K562 (cell line): ENCODE measurements around the gene EFR3B. TPM values are rescaled to one million over a fixed set of nuclear protein-coding genes. Genes with fewer than 3 reads are reported as not detected.
"Not testable (repeated sequence)": the region's sequence is repeated elsewhere in the genome, so short reads cannot be mapped to it uniquely, and the experiment has no call there.

Experiments used
- ATAC-seq: fragments of 200-7000 bp; cut with Tn5 transposase; 3 replicates; pipeline ENCODE4 v1.9.1; 2020; ENCODE audit warnings: moderate library complexity
- BruUV-seq: library from RNA; stranded (reverse); fragments of 400-500 nt; replicated peaks from 2 replicates; lab custom pipeline; 2021; lab: Mats Ljungman, UMichigan
- CTCF ChIA-PET: fragments of 300-600 bp; formaldehyde crosslinking; extraction: SDS; loops from one replicate; lab custom pipeline; 2021; ENCODE audit warnings: low intra/inter-chr PET ratio; lab: Yijun Ruan, JAX
- POLR2A ChIA-PET: fragments of 300-600, 350-650 bp; sonication (Branson Sonifier 250); formaldehyde crosslinking; extraction: SDS; loops from one replicate; lab custom pipeline; 2021; ENCODE audit warnings: antibody characterized with exemption, inconsistent platforms; lab: Yijun Ruan, JAX
- DNase-seq, 4 experiments: peaks; one replicate each; pipeline versions ENCODE4 v3.0.0 to v3.0.0-alpha.2; 2011 to 2018; ENCODE audit warnings: low spot score in 3 of 4, mixed read lengths in 3 of 4; ENCODE audit errors: extremely low read depth in 1 of 4
- FAIRE-seq: peaks from 2 replicates; lab custom pipeline; 2011; peaks lifted over from hg19 to GRCh38; lab: Jason Lieb, UNC
- H2AFZ ChIP-seq: 2 replicates; pipeline ENCODE4 v1.6.0; 2011; ENCODE audit warnings: low read depth, low read length, control low read depth, inconsistent platforms
- H3K27ac ChIP-seq: fragments of 200-600 bp; 3 replicates; pipeline ENCODE4 v1.8.0; 2011; ENCODE audit warnings: low read depth, mild to moderate bottlenecking, control low read depth, inconsistent platforms, low read length, moderate library complexity, mixed read lengths; ENCODE audit errors: extremely low read depth
- H3K27me3 ChIP-seq, 2 experiments: fragments of 300-600 bp in 1 of 2; 2 replicates in 1 of 2; 3 replicates in 1 of 2; pipeline versions ENCODE4 v1.6.0 to v1.8.0; 2011; ENCODE audit warnings: inconsistent platforms in 2 of 2, low read length in 2 of 2, mild to moderate bottlenecking in 1 of 2, mixed read lengths in 1 of 2, moderate library complexity in 1 of 2; ENCODE audit not compliant: control insufficient read depth in 2 of 2, insufficient read depth in 2 of 2
- H3K36me3 ChIP-seq: fragments of 300-600 bp; 3 replicates; pipeline ENCODE4 v1.8.0; 2011; ENCODE audit warnings: mild to moderate bottlenecking, low read length, inconsistent platforms; ENCODE audit not compliant: control insufficient read depth, insufficient read depth
- H3K4me1 ChIP-seq, 2 experiments: fragments of 200-600 bp in 1 of 2; replicated peaks in 1 of 2; 2 replicates in 1 of 2; 3 replicates in 1 of 2; pipeline versions ENCODE4 v1.5.1 to v1.8.0; 2011; ENCODE audit warnings: inconsistent platforms in 2 of 2, low read length in 2 of 2, mild to moderate bottlenecking in 1 of 2, mixed read lengths in 1 of 2, moderate library complexity in 1 of 2; ENCODE audit not compliant: control insufficient read depth in 2 of 2, insufficient read depth in 2 of 2
- H3K4me2 ChIP-seq: 2 replicates; pipeline ENCODE4 v1.6.1; 2011; ENCODE audit warnings: low read length, control low read depth, inconsistent platforms, mixed read lengths; ENCODE audit not compliant: insufficient read depth
- H3K4me3 ChIP-seq: fragments of 200-600 bp; sonication (generic), shearing (Covaris generic); 2 replicates; pipeline ENCODE4 v1.5.1; 2016; ENCODE audit warnings: control low read depth, inconsistent platforms
- H3K79me2 ChIP-seq: fragments of 200-600 bp; 3 replicates; pipeline ENCODE4 v1.8.0; 2011; ENCODE audit warnings: low read length, inconsistent platforms; ENCODE audit not compliant: control insufficient read depth, insufficient read depth
- H3K9ac ChIP-seq, 2 experiments: 2 replicates each; pipeline versions ENCODE4 v1.6.0 to v1.6.1; 2011; ENCODE audit warnings: low read depth in 2 of 2, low read length in 2 of 2, control low read depth in 1 of 2, inconsistent platforms in 1 of 2, mild to moderate bottlenecking in 1 of 2, mixed read lengths in 1 of 2; ENCODE audit not compliant: insufficient read depth in 1 of 2
- H3K9me1 ChIP-seq: one replicate; pipeline ENCODE4 v1.6.0; 2011; ENCODE audit warnings: inconsistent platforms, mild to moderate bottlenecking, low read length, moderate library complexity; ENCODE audit not compliant: control insufficient read depth, insufficient read depth
- H3K9me3 ChIP-seq: replicated peaks from 2 replicates; pipeline ENCODE4 v1.5.1; 2011; ENCODE audit warnings: low read depth, low read length, inconsistent platforms; ENCODE audit not compliant: control insufficient read depth, insufficient read depth
- H4K20me1 ChIP-seq: replicated peaks from 2 replicates; pipeline ENCODE4 v1.6.1; 2011; ENCODE audit warnings: low read length, inconsistent platforms, mixed read lengths; ENCODE audit not compliant: control insufficient read depth, insufficient read depth
- ESRRA ChIP-seq: fragments of 450-650 bp; IDR thresholded peaks from 2 replicates; pipeline ENCODE4 v1.6.1; 2014; ENCODE audit warnings: low read depth, mild to moderate bottlenecking, moderate library complexity, borderline replicate concordance
- FOXJ3 ChIP-seq: sonication (generic); formaldehyde crosslinking; IDR thresholded peaks from 2 replicates; pipeline ENCODE4 v1.4.0; 2020; ENCODE audit warnings: mild to moderate bottlenecking, missing genetic modification reagents
- MBD1 ChIP-seq: fragments of 250-450 bp; sonication (Bioruptor Pico); IDR thresholded peaks from 2 replicates; pipeline ENCODE4 v1.8.0; 2022; ENCODE audit warnings: inconsistent platforms
- MCM7 ChIP-seq, 2 experiments: fragments of 450-650 bp; IDR thresholded peaks; 2 replicates each; pipeline ENCODE4 v1.6.1; 2016 to 2018
- POLR2G ChIP-seq: fragments of 200-400 bp; formaldehyde crosslinking; IDR thresholded peaks from 2 replicates; pipeline ENCODE4 v1.6.1; 2017; ENCODE audit warnings: low read depth, mild to moderate bottlenecking, antibody characterized with exemption, low read length, moderate library complexity
- SFPQ ChIP-seq: fragments of 200-400 bp; formaldehyde crosslinking; IDR thresholded peaks from 2 replicates; pipeline ENCODE4 v1.6.1; 2017; ENCODE audit warnings: mild to moderate bottlenecking, low read depth, low read length, moderate library complexity
- SIN3A ChIP-seq, 2 experiments: fragments of 150-350 bp in 1 of 2; IDR thresholded peaks; 2 replicates each; pipeline ENCODE4 v1.6.1; 2011 to 2016; ENCODE audit warnings: borderline replicate concordance in 2 of 2, low read depth in 2 of 2, low read length in 2 of 2, mild to moderate bottlenecking in 2 of 2, moderate library complexity in 2 of 2; ENCODE audit not compliant: control insufficient read depth in 1 of 2
- STAG1 ChIP-seq: sonication (generic); formaldehyde crosslinking; IDR thresholded peaks from 2 replicates; pipeline ENCODE4 v1.5.0; 2020; ENCODE audit warnings: missing genetic modification reagents, borderline replicate concordance
- ZBTB1 ChIP-seq: sonication (generic); formaldehyde crosslinking; IDR thresholded peaks from 2 replicates; pipeline ENCODE4 v1.8.1; 2023; ENCODE audit warnings: missing genetic modification reagents, low read depth, mild to moderate bottlenecking, borderline replicate concordance
- ZNF174 ChIP-seq: fragments of 250-450 bp; sonication (Bioruptor Pico); IDR thresholded peaks from 2 replicates; pipeline ENCODE4 v1.4.0; 2020; ENCODE audit warnings: mild to moderate bottlenecking
- WGBS: fragments of 100-300 bp; shearing (Covaris generic); methylation state at CpG from one replicate; pipeline ENCODE4 v1.1.6; 2016; ENCODE audit warnings: low coverage, mixed read lengths; ENCODE audit not compliant: insufficient coverage; ENCODE audit errors: missing lambda C conversion rate; 5-methylcytosine and 5-hydroxymethylcytosine counted together
- in situ Hi-C: fragments of 300-500 bp; cut with MboI; formaldehyde crosslinking; loops from 4 replicates; pipeline ENCODE4 v1.15.0; 2018; ENCODE audit warnings: inconsistent platforms, mixed read lengths
- intact Hi-C: fragments of 100-400 bp; cut with micrococcal nuclease; formaldehyde crosslinking; loops from 2 replicates; pipeline ENCODE4 v1.14.2; 2022
- polyA plus RNA-seq, 8 experiments: library from polyadenylated mRNA; depleted of rRNA in 4 of 8; stranded (reverse) in 5 of 8; unstranded in 3 of 8; fragments of >200 nt; fragmentation: Nextera tagmentation in 2 of 8; fragmentation: Illumina TruSeq in 1 of 8; extraction: Ambion mirVana in 2 of 8; extraction: Trizol in 1 of 8; gene quantifications; 2 replicates each; pipeline versions ENCODE4 v1.2.1 to v1.2.3, GENCODE V29; 2011 to 2014; ENCODE audit warnings: inconsistent platforms in 1 of 8, missing spikeins in 1 of 8
- total RNA-seq, 7 experiments: library from RNA; depleted of rRNA in 6 of 7; stranded (reverse); fragments of >200 nt in 6 of 7; fragmentation: Illumina TruSeq in 2 of 7; extraction: Trizol in 2 of 7; gene quantifications; 2 replicates each; pipeline versions ENCODE4 v1.2.1 to v1.2.3, GENCODE V29; 2011 to 2021; ENCODE audit warnings: low replicate concordance in 1 of 7

EFR3B gene
- total and polyA plus RNA-seq, 9 of the 15 experiments (the other 6 are each of a cell fraction or from before 2014, with no cell fraction given) = not detected

- WGBS = under 1% methylated on average over 6 of the region's 6 CpGs
- no peaks in the 10 kb centered on the region for H3K36me3 ChIP-seq
- no peak for ATAC-seq
- no peak overlapping the region for H3K4me2 ChIP-seq
- no peaks in the 10 kb centered on the region for H3K9me3 ChIP-seq
- H3K79me2 ChIP-seq = no peaks in the 10 kb centered on the region
- intact Hi-C loops (no loop called here), in situ Hi-C loops (no loop called here)
- peaks cover 0 to 2% of the 10 kb centered on the region in 2 experiments; a peak in 1 of 5 replicates for H3K4me1 ChIP-seq
- POLR2A ChIA-PET = no interaction called here
- H3K9me1 ChIP-seq = no peaks in the 10 kb centered on the region
- H3K4me3 ChIP-seq = no peak overlapping the region
- no TSS peak for BruUV-seq
- FAIRE-seq = no peak
- H2AFZ ChIP-seq = no peak overlapping the region
- CTCF ChIA-PET = no interaction called here
- no peak for DNase-seq
- TF ChIP-seq SFPQ (no peak), MCM7 (IDR thresholded peaks at IDR 0.05) (no peak), FOXJ3 (no peak), SIN3A (IDR thresholded peaks at IDR 0.05; ENCODE audit: borderline replicate concordance in 2 of 2, control insufficient read depth in 1 of 2, low read depth in 2 of 2, low read length in 2 of 2) (no peak), STAG1 (no peak), MBD1 (CRISPR knock-in tag) (no peak), ZBTB1 (CRISPR knock-in tag) (no peak), ESRRA (no peak), ZNF174 (no peak), POLR2G (no peak)
- H3K9ac ChIP-seq = no peak overlapping the region
- no peak overlapping the region for H3K27ac ChIP-seq
- H4K20me1 ChIP-seq = peaks cover 3% of the 10 kb centered on the region; the same call in 1 of the 2 replicates
- peaks cover 18 to 37% of the 10 kb centered on the region in 2 experiments for H3K27me3 ChIP-seq
Observed at GRCh38 chr2:25098670-25099486, 57.0 kb downstream of the EFR3B start.

GRCh38 chr2:25102352-25102751, 60.5 kb downstream of the EFR3B start:
- H3K4me1 ChIP-seq, H3K9me3 ChIP-seq, CTCF ChIA-PET, H4K20me1 ChIP-seq, intact Hi-C loops, H2AFZ ChIP-seq, H3K79me2 ChIP-seq, H3K36me3 ChIP-seq, H3K4me2 ChIP-seq, H3K27ac ChIP-seq, H3K9ac ChIP-seq, H3K4me3 ChIP-seq, H3K9me1 ChIP-seq, FAIRE-seq, in situ Hi-C loops, DNase-seq, BruUV-seq, ATAC-seq, POLR2A ChIA-PET: not testable (repeated sequence)
- 4% methylated on average over 7 of the region's 7 CpGs for WGBS
- peaks cover 25 to 50% of the 10 kb centered on the region in 2 experiments for H3K27me3 ChIP-seq
